ENCODE measurements around the gene PLAGL1.

GRCh38 chr6:144036064-144036834, 28.2 kb upstream of the PLAGL1 start:
- TF ChIP-seq BHLHE40 (IDR thresholded peaks at IDR 0.05; ENCODE audit: low read depth, low read length) (no peak), ZNF302 (CRISPR knock-in tag; IDR thresholded peaks at IDR 0.05) (no peak), MAFK (IDR thresholded peaks at IDR 0.05; ENCODE audit: partially characterized antibody) (no peak), RCOR1 (IDR thresholded peaks at IDR 0.05; ENCODE audit: low read depth, low read length) (no peak)
- TF ChIP-seq, protein P1, sequence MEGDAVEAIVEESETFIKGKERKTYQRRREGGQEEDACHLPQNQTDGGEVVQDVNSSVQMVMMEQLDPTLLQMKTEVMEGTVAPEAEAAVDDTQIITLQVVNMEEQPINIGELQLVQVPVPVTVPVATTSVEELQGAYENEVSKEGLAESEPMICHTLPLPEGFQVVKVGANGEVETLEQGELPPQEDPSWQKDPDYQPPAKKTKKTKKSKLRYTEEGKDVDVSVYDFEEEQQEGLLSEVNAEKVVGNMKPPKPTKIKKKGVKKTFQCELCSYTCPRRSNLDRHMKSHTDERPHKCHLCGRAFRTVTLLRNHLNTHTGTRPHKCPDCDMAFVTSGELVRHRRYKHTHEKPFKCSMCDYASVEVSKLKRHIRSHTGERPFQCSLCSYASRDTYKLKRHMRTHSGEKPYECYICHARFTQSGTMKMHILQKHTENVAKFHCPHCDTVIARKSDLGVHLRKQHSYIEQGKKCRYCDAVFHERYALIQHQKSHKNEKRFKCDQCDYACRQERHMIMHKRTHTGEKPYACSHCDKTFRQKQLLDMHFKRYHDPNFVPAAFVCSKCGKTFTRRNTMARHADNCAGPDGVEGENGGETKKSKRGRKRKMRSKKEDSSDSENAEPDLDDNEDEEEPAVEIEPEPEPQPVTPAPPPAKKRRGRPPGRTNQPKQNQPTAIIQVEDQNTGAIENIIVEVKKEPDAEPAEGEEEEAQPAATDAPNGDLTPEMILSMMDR (IDR thresholded peaks at IDR 0.05): no peak
- TF ChIP-seq, protein P2, sequence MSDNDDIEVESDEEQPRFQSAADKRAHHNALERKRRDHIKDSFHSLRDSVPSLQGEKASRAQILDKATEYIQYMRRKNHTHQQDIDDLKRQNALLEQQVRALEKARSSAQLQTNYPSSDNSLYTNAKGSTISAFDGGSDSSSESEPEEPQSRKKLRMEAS (IDR thresholded peaks at IDR 0.05): no peak

Measured in A549 (cell line).